GM12875 (cell line): ENCODE results near the gene DYNLL1.
"Not testable (repeated sequence)": the region's sequence is repeated elsewhere in the genome, so short reads cannot be mapped to it uniquely, and the experiment has no call there.

Experiments used
- H3K4me3 ChIP-seq: one replicate; pipeline ENCODE4 v1.5.1; 2011; ENCODE audit warnings: low read depth, low read length, control low read depth
- CTCF ChIP-seq: IDR thresholded peaks from 2 replicates; pipeline ENCODE4 v1.5.1; 2011; ENCODE audit warnings: low read depth, mild to moderate bottlenecking, control low read depth, inconsistent platforms, low read length, moderate library complexity, borderline replicate concordance; ENCODE audit not compliant: insufficient read depth

The DYNLL1 gene

GRCh38 chr12:120497524-120498150 lies 1.7 kb downstream of the DYNLL1 start:
- H3K4me3 ChIP-seq: peak overlapping the region; percentile 87
- TF ChIP-seq CTCF: no peak

GRCh38 chr12:120498870-120499515 lies 3.1 kb downstream of the DYNLL1 start:
- no peak for TF ChIP-seq CTCF
- H3K4me3 ChIP-seq: no peak overlapping the region

- no peak overlapping the region for H3K4me3 ChIP-seq
- TF ChIP-seq CTCF: no peak
Observed at GRCh38 chr12:120500581-120500980, 4.7 kb downstream of the DYNLL1 start.

GRCh38 chr12:120504587-120504986 lies 8.7 kb downstream of the DYNLL1 start:
- no peak overlapping the region for H3K4me3 ChIP-seq
- no peak for TF ChIP-seq CTCF

GRCh38 chr12:120508537-120508936 lies 12.6 kb downstream of the DYNLL1 start:
- TF ChIP-seq CTCF: no peak
- H3K4me3 ChIP-seq: no peak overlapping the region

- no peak overlapping the region for H3K4me3 ChIP-seq
- no peak for TF ChIP-seq CTCF
Observed at GRCh38 chr12:120514002-120514401, 18.1 kb downstream of the DYNLL1 start.

GRCh38 chr12:120515496-120515895 lies 19.6 kb downstream of the DYNLL1 start:
- no peak for TF ChIP-seq CTCF
- H3K4me3 ChIP-seq: no peak overlapping the region

- H3K4me3 ChIP-seq: not testable (repeated sequence)
Observed at GRCh38 chr12:120519324-120519723, 23.4 kb downstream of the DYNLL1 start.
